GM18511 (cell line): ENCODE results near the gene DYNC1H1.

ENCODE experiments used
- ATAC-seq: cut with Tn5 transposase; IDR thresholded peaks from one replicate; pipeline ENCODE4 v1.9.1; 2021; ENCODE audit warnings: mild to moderate bottlenecking, moderate library complexity; ENCODE audit not compliant: unreplicated experiment

The DYNC1H1 gene

GRCh38 chr14:101964297-101965180, at the start of gene DYNC1H1:
Gene DYNC1H1 (plus strand): TSS chr14:101964573. CDS start chr14:101964692, 119 bp downstream.
- ATAC-seq: peak; percentile 84

DNA sequence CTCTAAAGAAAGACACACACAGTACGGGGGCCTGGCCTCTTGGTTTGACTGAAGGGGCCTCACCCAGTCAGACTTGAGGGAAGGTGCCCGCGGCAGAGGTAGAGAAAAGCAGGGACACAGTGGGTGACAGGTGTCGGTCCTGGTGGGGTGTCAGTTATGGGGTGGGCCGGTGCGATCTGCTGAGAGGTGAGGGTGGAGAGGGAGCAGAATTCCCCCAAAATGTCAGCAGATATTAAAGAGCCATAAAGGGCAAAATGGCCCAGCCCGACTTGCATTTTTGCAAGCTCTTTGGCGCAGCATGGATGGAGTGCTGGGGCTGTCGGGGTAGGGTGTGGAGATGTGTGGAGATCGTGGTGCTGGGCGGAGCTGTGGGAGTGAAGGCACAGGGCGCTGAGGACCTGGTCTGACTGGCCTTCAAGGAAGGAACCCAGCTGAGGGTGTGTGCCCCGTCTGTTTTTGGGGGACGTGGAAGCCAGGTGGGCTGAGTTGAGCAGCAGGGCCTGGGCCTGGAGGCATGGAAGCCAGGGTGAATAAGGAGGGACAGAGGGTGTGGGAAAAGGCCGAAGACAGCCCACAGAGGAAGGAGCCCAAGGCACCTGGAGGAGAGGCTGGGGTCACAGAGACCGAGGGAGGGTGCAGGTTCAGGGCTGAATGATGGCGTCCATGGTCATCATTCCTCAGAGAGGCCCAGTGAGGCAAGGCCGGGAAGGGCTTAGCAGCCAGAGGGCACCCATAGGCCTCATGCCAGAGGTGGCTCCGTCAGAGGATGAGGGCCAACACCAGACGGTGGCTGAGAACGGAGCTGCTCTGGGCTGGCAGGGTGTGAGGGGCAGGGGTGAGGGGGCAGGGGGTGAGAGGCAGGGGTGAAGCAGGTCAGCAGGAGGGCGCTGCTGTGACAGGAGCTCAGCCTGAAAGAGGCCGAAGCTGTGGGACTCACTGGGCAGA, 48.2 kb upstream of the DYNC1H1 start:
- no peak for ATAC-seq

DNA sequence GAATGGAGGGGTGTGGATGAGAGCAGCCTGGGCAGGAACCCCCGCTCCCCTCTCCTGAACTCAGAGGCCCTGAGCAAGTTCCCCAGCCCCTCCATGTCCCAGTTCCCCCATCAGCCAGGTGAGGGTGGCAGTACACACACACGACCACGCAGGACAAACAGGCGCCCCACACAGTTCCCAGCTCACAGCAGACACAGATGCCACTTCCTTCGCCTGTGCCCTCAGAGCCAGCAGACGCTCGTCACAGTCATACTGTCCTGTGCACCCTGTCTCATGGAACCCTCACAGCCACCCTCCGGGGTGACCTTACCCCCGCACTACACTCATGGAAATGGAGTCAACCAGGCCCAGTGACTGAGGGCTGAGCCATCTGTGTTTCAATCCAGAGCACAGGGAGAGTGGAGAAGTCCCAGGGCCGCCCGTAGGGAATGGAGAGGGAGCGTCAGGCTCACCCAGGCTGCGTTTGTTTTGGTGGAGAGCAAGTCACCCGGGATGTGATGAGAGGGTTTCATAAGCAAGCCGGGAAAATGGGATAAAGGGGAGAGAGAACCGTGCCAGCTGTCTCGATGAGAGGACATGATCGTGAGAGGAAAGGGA, 47.5 kb upstream of the DYNC1H1 start:
- no peak for ATAC-seq

DNA sequence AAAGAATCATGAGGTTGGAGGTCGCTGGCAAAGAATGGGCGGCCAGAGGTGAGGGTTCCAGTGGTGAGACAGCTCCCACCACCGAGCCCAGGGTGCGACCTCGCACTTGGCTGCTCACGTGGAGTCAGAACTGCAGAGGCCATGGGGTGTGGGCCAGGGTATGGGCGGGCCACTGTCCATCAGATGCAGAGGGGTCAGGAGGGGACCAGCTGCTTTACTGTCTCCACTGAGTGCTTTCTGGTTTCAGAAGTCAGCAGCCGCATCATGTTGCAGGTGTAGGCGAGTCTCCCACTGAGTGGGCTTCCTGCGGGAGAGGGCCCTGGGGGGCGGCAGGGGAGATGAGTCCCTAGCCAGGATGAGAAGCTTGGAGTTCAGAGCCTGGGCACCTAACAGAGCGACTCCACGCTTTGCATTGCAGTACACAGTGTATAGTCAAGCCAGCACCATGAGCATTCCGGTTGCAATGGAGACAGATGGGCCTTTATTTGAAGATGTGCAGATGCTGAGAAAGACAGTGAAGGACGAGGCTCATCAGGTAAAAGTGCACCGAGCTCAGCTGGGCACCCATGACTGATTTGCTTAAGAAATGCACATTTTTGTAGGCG, 46.9 kb upstream of the DYNC1H1 start:
- no peak for ATAC-seq

DNA sequence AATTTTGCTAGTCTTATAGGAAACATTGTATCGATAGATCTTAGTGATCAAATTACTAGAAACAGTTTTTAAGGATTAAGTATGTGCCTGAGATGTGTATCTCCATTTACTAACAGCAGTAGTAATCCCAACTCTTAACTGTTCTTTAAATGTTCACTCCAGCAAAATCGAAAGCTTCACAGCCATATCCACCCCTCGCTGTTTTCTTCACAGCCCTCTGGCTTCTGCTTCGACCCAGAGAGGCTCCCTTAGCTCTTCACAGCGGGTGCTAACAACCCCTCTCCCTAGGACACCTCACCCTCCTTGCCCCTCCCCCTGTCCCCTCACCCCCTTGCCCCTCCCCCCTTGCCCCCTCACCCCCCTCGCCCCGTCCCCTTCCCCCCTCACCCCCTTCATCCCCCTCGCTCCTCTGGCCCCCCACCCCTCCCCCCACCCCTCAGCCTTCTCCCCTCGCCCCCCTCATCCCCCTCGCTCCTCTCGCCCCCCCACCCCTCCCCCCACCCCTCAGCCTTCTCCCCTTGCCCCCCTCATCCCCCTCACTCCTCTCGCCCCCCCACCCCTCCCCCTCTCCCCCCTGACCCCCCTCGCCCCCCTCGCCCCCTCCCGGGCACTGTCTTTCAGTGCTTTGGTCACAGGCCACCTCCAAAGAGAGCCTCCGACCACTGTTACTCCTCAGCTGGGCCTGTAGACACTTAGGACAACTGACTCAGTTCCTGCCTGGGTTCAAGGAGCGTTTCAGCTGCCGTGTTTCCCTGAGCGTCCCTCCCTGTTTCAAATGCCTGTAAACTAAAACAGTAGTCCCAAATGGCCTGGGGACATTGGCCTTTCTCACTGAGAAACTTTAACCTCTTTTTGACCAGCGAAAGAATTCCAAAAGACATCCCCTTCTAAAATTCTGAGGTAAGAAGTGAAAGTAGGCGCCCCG, 46.0 kb upstream of the DYNC1H1 start:
- ATAC-seq: no peak

GRCh38 chr14:101920271-101920670, 44.1 kb upstream of the DYNC1H1 start:
- ATAC-seq: no peak

DNA sequence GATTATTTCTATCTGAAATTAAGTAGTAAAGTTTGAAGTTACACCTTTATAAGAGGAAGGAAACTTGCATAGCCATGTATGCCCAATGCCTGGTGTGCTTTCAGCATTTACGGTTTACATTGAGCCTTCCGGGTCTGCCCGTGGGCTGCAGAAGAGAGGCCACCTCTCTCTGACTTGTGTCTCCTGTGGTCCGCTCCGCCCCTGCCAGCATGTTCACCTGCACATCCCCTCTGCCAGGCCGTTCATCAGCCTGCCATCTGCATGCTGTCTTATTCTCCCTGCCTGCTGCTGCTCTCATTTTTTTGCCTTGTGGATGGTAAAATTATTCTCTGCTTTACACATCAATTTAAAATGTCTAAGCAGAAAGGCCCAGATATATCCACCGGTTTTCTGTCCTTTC, 41.5 kb upstream of the DYNC1H1 start:
- no peak for ATAC-seq

DNA sequence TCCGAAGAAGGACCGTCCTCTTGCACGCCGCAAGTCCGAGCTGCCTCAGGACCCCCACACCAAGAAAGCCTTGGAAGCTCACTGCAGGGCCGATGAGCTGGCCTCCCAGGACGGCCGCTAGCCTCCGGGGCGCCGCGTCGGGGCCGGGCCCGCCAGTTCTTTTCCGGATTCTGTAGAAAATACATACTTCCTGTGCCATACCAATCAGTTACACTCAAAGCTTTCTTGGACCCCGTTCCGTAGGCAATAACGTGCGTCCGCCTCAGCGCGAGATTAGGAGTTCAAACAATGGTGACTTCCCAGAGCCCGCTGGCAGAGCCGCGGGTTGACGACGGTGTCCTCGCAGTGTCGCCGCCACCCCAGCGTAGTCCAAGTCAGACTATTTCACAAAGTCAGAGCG, 39.2 kb upstream of the DYNC1H1 start:
- ATAC-seq: no peak

GRCh38 chr14:101926085-101926484, 38.3 kb upstream of the DYNC1H1 start:
- no peak for ATAC-seq

DNA sequence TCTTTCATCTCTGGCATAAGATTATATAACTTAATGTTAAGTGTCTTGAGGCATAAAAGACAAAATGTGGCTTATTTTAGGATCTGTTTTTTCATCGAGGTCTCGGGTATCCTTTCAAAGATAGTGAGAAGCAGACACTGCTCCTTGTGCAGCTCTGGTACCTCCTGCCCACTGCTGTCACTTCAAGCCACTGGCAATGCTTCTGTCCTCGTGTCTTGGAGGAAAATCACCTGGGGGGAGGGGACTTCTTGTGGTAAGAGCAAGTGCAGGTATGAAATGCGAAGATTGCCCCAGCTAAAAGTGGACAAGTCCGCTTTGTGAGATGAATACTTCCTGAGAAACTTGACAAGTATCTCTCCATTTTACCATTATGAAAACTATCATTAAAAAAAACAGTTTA, 37.8 kb upstream of the DYNC1H1 start:
- no peak for ATAC-seq

DNA sequence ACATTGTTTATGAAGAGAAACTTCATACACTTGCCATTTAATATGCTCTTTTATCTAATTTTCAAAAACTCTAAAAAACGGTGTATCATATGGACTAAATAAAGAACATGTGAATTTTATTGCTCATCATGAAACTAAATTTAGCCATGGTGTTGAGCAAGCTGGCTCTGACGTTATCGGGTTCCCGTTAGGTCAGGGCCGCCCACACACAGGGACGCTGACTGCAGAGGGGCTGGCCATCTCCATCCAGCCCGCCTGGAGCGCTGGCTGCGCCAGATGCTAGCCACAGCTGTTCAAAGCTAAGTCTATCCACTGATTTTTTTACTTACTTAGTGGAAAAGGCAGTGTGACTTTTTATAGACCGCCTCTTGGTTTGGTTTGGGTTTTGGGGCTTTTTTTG, 36.5 kb upstream of the DYNC1H1 start:
- no peak for ATAC-seq

DNA sequence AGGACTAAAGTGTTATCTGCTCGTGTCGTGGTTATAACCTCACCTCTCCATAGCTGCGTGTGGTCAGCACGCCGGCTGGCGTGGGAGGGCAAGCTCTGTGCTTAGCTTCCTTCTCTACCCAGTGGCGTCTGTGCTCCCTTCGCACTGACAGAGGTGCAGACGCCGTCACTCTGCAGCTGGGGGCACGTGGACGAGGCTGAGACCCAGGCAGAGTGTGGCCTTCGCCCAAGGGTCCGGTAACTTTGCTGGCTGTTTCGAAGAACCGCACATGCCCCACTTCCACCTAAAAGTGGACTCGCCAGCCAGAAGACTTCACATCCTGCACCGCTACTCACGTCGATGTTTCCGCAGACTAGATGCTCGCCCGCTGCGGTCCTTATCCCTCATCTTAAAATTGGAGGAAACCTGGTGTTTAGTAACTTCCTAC, 35.9 kb upstream of the DYNC1H1 start:
- ATAC-seq: no peak

- ATAC-seq: no peak
Measured at GRCh38 chr14:101929096-101929495, 35.3 kb upstream of the DYNC1H1 start.

- ATAC-seq: no peak
Measured at GRCh38 chr14:101929946-101930345, 34.4 kb upstream of the DYNC1H1 start.

DNA sequence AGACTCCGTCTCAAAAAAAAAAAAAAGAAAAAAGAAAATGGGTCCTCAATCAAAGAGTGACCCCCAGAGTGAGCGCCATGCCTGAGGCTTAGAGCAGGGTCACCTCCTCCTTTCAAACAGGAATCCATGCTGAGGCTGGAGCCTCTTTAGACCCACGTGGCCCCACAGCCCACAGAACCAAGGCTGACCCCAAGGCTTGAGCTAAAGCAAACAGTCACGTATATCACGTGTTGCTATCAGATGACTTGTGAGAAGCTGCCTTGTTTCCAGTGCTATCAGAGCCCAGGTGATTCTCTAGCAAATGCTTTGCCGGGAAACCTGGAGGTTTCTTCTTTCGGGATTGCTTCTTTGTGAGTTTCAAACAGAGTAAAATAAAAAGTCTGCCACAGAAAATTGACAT, 31.7 kb upstream of the DYNC1H1 start:
- no peak for ATAC-seq

DNA sequence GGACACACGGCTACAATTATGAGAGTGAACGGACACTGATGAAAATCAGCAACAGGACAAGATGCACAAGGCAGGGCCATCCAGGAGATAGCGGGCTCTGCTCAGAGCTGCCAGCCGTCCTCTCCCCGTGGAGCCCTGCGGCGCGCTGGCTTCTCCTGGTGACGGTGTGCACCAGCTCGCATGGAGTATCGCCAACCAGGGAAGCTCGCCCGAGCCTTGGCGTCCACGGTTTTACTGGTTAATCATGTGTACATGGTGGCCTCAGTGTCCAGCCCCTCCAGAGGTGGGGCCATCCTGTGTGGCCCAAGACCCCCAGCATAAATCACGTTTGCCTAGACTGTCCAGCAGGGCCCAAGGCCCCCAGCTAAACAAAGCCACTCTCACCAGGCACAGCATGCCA, 31.2 kb upstream of the DYNC1H1 start:
- no peak for ATAC-seq

GRCh38 chr14:101934601-101935150, 29.7 kb upstream of the DYNC1H1 start:
- no peak for ATAC-seq

DNA sequence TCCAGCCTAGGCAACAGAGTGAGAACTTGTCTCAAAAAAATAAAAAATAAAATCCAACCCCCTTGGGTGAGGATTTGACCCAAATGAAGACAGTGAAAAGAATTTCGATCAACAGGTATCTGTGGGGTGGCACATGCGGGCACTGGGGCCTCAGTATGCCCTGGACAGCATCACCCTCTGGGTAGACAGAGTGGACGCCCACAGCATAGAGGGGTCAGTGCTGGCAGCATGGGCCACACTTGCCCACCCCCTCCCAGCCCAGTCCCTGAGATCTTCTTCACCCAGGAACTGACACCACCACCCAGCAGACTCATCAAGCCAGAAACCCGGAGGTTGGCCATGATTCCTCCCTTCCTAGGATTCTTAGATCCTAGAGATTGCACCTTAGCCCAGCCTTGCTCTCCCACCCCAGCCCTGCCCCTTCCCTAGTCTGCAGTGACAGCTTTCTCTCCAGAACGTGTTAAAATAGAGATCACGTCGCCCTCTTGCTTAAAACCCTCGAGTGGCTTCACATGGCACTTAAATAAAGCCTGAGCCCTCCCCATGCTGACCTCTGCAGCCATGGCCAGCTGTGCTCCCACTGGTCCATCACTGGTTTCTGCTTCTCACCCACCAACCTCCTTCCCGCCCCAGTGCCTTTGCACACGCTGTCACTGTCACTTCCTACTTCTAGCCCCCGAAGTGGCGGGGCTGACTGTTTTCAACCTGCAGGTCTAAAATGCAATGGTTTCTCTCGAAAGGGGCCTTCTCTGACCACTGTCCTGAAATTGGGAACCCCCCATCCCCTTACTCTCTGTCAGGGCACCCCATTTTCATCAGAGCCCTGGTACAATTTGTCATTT, 26.2 kb upstream of the DYNC1H1 start:
- ATAC-seq: no peak
